HepG2 (cell line): Measurements from ENCODE around the gene C6orf132. TPM values are rescaled to one million over a fixed set of nuclear protein-coding genes. Genes with fewer than 3 reads are reported as not detected.

Experiments used
- ATF1 ChIP-seq: IDR thresholded peaks from 2 replicates; pipeline ENCODE4 v1.6.1; 2016; ENCODE audit warnings: mild to moderate bottlenecking, control low read depth
- ATM ChIP-seq: fragments of 450-650 bp; IDR thresholded peaks from 2 replicates; pipeline ENCODE4 v1.7.1; 2017; ENCODE audit warnings: mild to moderate bottlenecking, borderline replicate concordance
- CBX1 ChIP-seq: IDR thresholded peaks from one replicate; pipeline ENCODE4 v1.6.1; 2016; ENCODE audit warnings: antibody characterized with exemption, low read depth
- CCDC6 ChIP-seq: sonication (generic); formaldehyde crosslinking; IDR thresholded peaks from 2 replicates; pipeline ENCODE4 v1.8.1; 2022; ENCODE audit warnings: mild to moderate bottlenecking, missing genetic modification reagents, moderate library complexity
- GTF2F1 ChIP-seq: fragments of 150-350 bp; IDR thresholded peaks from 2 replicates; pipeline ENCODE4 v1.6.1; 2014; ENCODE audit warnings: low read length
- HMG20B ChIP-seq: conservative IDR thresholded peaks from 2 replicates; pipeline ENCODE4 v1.6.1; 2016; ENCODE audit warnings: missing genetic modification reagents, missing compliant biosample characterization
- LRRFIP1 ChIP-seq: sonication (generic); formaldehyde crosslinking; conservative IDR thresholded peaks from 2 replicates; pipeline ENCODE4 v1.4.0; 2020; ENCODE audit warnings: missing genetic modification reagents
- PRMT3 ChIP-seq: sonication (generic); formaldehyde crosslinking; IDR thresholded peaks from 2 replicates; pipeline ENCODE4 v1.8.1; 2022; ENCODE audit warnings: low read depth, mild to moderate bottlenecking, moderate library complexity, missing genetic modification reagents, borderline replicate concordance
- RBAK ChIP-seq: sonication (generic); formaldehyde crosslinking; IDR thresholded peaks from 2 replicates; pipeline ENCODE4 v1.5.1; 2020; ENCODE audit warnings: mild to moderate bottlenecking, missing genetic modification reagents
- RBM22 ChIP-seq: fragments of 200-400 bp; formaldehyde crosslinking; optimal IDR thresholded peaks from 2 replicates; pipeline ENCODE3; 2017; ENCODE audit warnings: mild to moderate bottlenecking, low read length, moderate library complexity
- STAG1 ChIP-seq: sonication (generic); formaldehyde crosslinking; IDR thresholded peaks from 2 replicates; pipeline ENCODE4 v1.4.0; 2020; ENCODE audit warnings: missing genetic modification reagents
- YEATS4 ChIP-seq: sonication (generic); formaldehyde crosslinking; IDR thresholded peaks from 2 replicates; pipeline ENCODE4 v1.4.0; 2020; ENCODE audit warnings: missing genetic modification reagents, borderline replicate concordance
- ZBTB42 ChIP-seq: sonication (generic); formaldehyde crosslinking; IDR thresholded peaks from 2 replicates; pipeline ENCODE4 v1.5.0; 2020; ENCODE audit warnings: mild to moderate bottlenecking, missing genetic modification reagents
- ZFP36L1 ChIP-seq: sonication (generic); formaldehyde crosslinking; IDR thresholded peaks from 2 replicates; pipeline ENCODE4 v1.8.0; 2022; ENCODE audit warnings: mild to moderate bottlenecking, missing genetic modification reagents, moderate library complexity
- ZMAT5 ChIP-seq: sonication (generic); formaldehyde crosslinking; IDR thresholded peaks from 2 replicates; pipeline ENCODE4 v1.5.0; 2020; ENCODE audit warnings: mild to moderate bottlenecking, low read depth, missing genetic modification reagents, borderline replicate concordance
- ZNF136 ChIP-seq: sonication (generic); formaldehyde crosslinking; IDR thresholded peaks from 2 replicates; pipeline ENCODE4 v1.8.1; 2022; ENCODE audit warnings: low read depth, mild to moderate bottlenecking, moderate library complexity, missing genetic modification reagents
- ZNF225 ChIP-seq: sonication (generic); formaldehyde crosslinking; IDR thresholded peaks from 2 replicates; pipeline ENCODE4 v1.4.0; 2020; ENCODE audit warnings: mild to moderate bottlenecking, missing genetic modification reagents
- ZNF263 ChIP-seq: sonication (generic); formaldehyde crosslinking; IDR thresholded peaks from 2 replicates; pipeline ENCODE4 v1.4.0; 2020; ENCODE audit warnings: missing genetic modification reagents
- ZNF383 ChIP-seq: sonication (generic); formaldehyde crosslinking; IDR thresholded peaks from 2 replicates; pipeline ENCODE4 v1.4.0; 2020; ENCODE audit warnings: missing genetic modification reagents, mild to moderate bottlenecking, borderline replicate concordance
- ZNF530 ChIP-seq: sonication (generic); formaldehyde crosslinking; IDR thresholded peaks from 2 replicates; pipeline ENCODE4 v1.5.0; 2020; ENCODE audit warnings: low read depth, mild to moderate bottlenecking, missing genetic modification reagents
- ZNF552 ChIP-seq: sonication (generic); formaldehyde crosslinking; IDR thresholded peaks from 2 replicates; pipeline ENCODE4 v1.9.0; 2022; ENCODE audit warnings: missing genetic modification reagents, mild to moderate bottlenecking, borderline replicate concordance
- ZNF577 ChIP-seq: sonication (generic); formaldehyde crosslinking; IDR thresholded peaks from 2 replicates; pipeline ENCODE4 v1.4.0; 2020; ENCODE audit warnings: mild to moderate bottlenecking, low read depth, missing genetic modification reagents, borderline replicate concordance
- ZNF678 ChIP-seq: sonication (generic); formaldehyde crosslinking; IDR thresholded peaks from 2 replicates; pipeline ENCODE4 v1.4.0; 2020; ENCODE audit warnings: mild to moderate bottlenecking, missing genetic modification reagents
- polyA plus RNA-seq, 8 experiments: library from polyadenylated mRNA; depleted of rRNA in 3 of 8; stranded (reverse) in 7 of 8; unstranded in 1 of 8; fragments of >200 nt; fragmentation: Illumina TruSeq in 4 of 8; extraction: Trizol in 4 of 8; gene quantifications; 2 replicates each; pipeline versions ENCODE4 v1.2.1 to v1.2.3, GENCODE V29; 2011 to 2016; ENCODE audit warnings: low read depth in 4 of 8, missing spikeins in 1 of 8, mixed read lengths in 1 of 8; ENCODE audit not compliant: insufficient read depth in 1 of 8
- total RNA-seq, 5 experiments: library from RNA; depleted of rRNA; stranded (reverse); fragments of >200 nt; fragmentation: Illumina TruSeq; extraction: Trizol; gene quantifications; 2 replicates each; pipeline ENCODE4 v1.2.3, GENCODE V29; 2016; ENCODE audit warnings: low read depth in 1 of 5
- TF ChIP-seq, protein P1 (sequence below): sonication (generic); formaldehyde crosslinking; IDR thresholded peaks from 2 replicates; pipeline ENCODE4 v1.8.1; 2022; ENCODE audit warnings: low read depth, mild to moderate bottlenecking, missing genetic modification reagents

C6orf132 gene
- total and polyA plus RNA-seq, 2 of the 13 experiments (the other 11 are each of a cell fraction or from before 2014, with no cell fraction given) = 0.78 to 3.0 TPM

GRCh38 chr6:42140032-42140431 lies 2.4 kb downstream of the C6orf132 start (continued):
- TF ChIP-seq STAG1 (CRISPR knock-in tag) (no peak), ATF1 (CRISPR knock-in tag) (no peak), ZMAT5 (no peak), LRRFIP1 (CRISPR knock-in tag) (no peak), ZNF678 (CRISPR knock-in tag) (no peak), ZNF225 (0 out of 2 replicates have a peak, but pooled peaks have one; percentile 58), ZNF530 (CRISPR knock-in tag) (no peak), RBAK (CRISPR knock-in tag) (no peak), HMG20B (CRISPR knock-in tag) (no peak), ZNF552 (no peak), PRMT3 (CRISPR knock-in tag) (no peak), GTF2F1 (no peak), ZBTB42 (CRISPR knock-in tag) (no peak), ZNF263 (peak; percentile 31; the same call in 1 of the 2 replicates), ZFP36L1 (CRISPR knock-in tag) (no peak), RBM22 (no peak), ZNF136 (no peak), CCDC6 (CRISPR knock-in tag) (no peak), CBX1 (no peak), ZNF383 (no peak), ZNF577 (CRISPR knock-in tag) (no peak), YEATS4 (CRISPR knock-in tag) (no peak), ATM (no peak)
- TF ChIP-seq, protein P1, sequence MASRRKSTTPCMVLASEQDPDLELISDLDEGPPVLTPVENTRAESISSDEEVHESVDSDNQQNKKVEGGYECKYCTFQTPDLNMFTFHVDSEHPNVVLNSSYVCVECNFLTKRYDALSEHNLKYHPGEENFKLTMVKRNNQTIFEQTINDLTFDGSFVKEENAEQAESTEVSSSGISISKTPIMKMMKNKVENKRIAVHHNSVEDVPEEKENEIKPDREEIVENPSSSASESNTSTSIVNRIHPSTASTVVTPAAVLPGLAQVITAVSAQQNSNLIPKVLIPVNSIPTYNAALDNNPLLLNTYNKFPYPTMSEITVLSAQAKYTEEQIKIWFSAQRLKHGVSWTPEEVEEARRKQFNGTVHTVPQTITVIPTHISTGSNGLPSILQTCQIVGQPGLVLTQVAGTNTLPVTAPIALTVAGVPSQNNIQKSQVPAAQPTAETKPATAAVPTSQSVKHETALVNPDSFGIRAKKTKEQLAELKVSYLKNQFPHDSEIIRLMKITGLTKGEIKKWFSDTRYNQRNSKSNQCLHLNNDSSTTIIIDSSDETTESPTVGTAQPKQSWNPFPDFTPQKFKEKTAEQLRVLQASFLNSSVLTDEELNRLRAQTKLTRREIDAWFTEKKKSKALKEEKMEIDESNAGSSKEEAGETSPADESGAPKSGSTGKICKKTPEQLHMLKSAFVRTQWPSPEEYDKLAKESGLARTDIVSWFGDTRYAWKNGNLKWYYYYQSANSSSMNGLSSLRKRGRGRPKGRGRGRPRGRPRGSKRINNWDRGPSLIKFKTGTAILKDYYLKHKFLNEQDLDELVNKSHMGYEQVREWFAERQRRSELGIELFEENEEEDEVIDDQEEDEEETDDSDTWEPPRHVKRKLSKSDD (CRISPR knock-in tag) = no peak
